ENCODE data around the gene PAX3.

Gene PAX3

GRCh38 chr2:222330910-222331309, 32.1 kb upstream of the PAX3 start:
- Histone ChIP-seq H3K4me1 (ENCODE audit: control insufficient read depth in 2 of 2, insufficient read depth in 1 of 2, low read depth in 1 of 2, low read length in 2 of 2) (no peaks in the 10 kb centered on the region), H3K79me1 (ENCODE audit: low read depth, low read length) (peaks cover 4% of the 10 kb centered on the region), H3K9ac (ENCODE audit: low read depth, low read length, poor library complexity) (no peak overlapping the region), H3K18ac (ENCODE audit: low read length) (no peak overlapping the region), H2BK15ac (ENCODE audit: low read length) (no peak overlapping the region), H3K4me2 (ENCODE audit: insufficient read depth, low read length, poor library complexity, severe bottlenecking) (no peak overlapping the region), H2AK5ac (ENCODE audit: low read depth, low read length) (no peak overlapping the region), H3K36me3 (replicated peaks in 1 of 2; ENCODE audit: control insufficient read depth in 2 of 2, insufficient read depth in 2 of 2, low read length in 2 of 2) (no peaks in the 10 kb centered on the region), H2BK12ac (ENCODE audit: low read length) (no peak overlapping the region), H3K27ac (replicated peaks; ENCODE audit: low read length) (no peak overlapping the region), H4K8ac (ENCODE audit: low read depth, low read length) (no peak overlapping the region), H3K9me3 (replicated peaks in 1 of 2; ENCODE audit: control insufficient read depth in 2 of 2, insufficient read depth in 1 of 2, low read depth in 1 of 2, low read length in 2 of 2) (peaks cover 0 to 6% of the 10 kb centered on the region in 2 donors), H2BK5ac (ENCODE audit: low read length) (no peak overlapping the region), H2BK120ac (ENCODE audit: low read depth, low read length) (no peak overlapping the region), H4K91ac (ENCODE audit: low read depth, low read length, poor library complexity) (no peak overlapping the region), H2AFZ (ENCODE audit: low read length) (no peak overlapping the region), H3K14ac (ENCODE audit: low read length) (no peak overlapping the region), H3K23ac (ENCODE audit: low read depth, low read length, poor library complexity) (no peak overlapping the region), H3K4ac (ENCODE audit: low read length) (no peak overlapping the region), H3K4me3 (ENCODE audit: low read length in 2 of 2) (no peak overlapping the region), H3K27me3 (ENCODE audit: control insufficient read depth in 3 of 3, insufficient read depth in 3 of 3, low read depth in 1 of 3, low read length in 3 of 3) (no peaks in the 10 kb centered on the region)
- no CpG with 5 or more reads among the region's 4 CpGs for WGBS, 2 donors (ENCODE audit: extremely low coverage in 2 of 2, insufficient read length in 2 of 2, insufficient replicate concordance in 1 of 2)
- DNase-seq (ENCODE audit: low spot score) = no peak

GRCh38 chr2:222322236-222322635, 23.4 kb upstream of the PAX3 start:
- H2AK5ac ChIP-seq (ENCODE audit: low read depth, low read length) = no peak overlapping the region
- H2BK12ac ChIP-seq (ENCODE audit: low read length) = no peak overlapping the region
- H2BK15ac ChIP-seq (ENCODE audit: low read length) = no peak overlapping the region
- no peak overlapping the region for H3K4ac ChIP-seq (ENCODE audit: low read length)
- H3K4me2 ChIP-seq (ENCODE audit: insufficient read depth, low read length, poor library complexity, severe bottlenecking) = no peak overlapping the region
- H2BK5ac ChIP-seq (ENCODE audit: low read length) = no peak overlapping the region
- H3K27me3 ChIP-seq (ENCODE audit: control insufficient read depth in 3 of 3, insufficient read depth in 3 of 3, low read depth in 1 of 3, low read length in 3 of 3) = peaks cover 0 to 44% (median 39%) of the 10 kb centered on the region in 3 experiments
- no peak overlapping the region for H4K91ac ChIP-seq (ENCODE audit: low read depth, low read length, poor library complexity)
- no peak overlapping the region for H3K14ac ChIP-seq (ENCODE audit: low read length)
- H3K4me3 ChIP-seq (ENCODE audit: low read length in 2 of 2) = no peak overlapping the region
- no peak overlapping the region for H4K8ac ChIP-seq (ENCODE audit: low read depth, low read length)
- H3K18ac ChIP-seq (ENCODE audit: low read length) = no peak overlapping the region
- H3K23ac ChIP-seq (ENCODE audit: low read depth, low read length, poor library complexity) = no peak overlapping the region
- no peaks in the 10 kb centered on the region for H3K79me1 ChIP-seq (ENCODE audit: low read depth, low read length)
- no peak overlapping the region for H3K27ac ChIP-seq (replicated peaks; ENCODE audit: low read length)
- H3K36me3 ChIP-seq (replicated peaks in 1 of 2; ENCODE audit: control insufficient read depth in 2 of 2, insufficient read depth in 2 of 2, low read length in 2 of 2) = no peaks in the 10 kb centered on the region
- H3K4me1 ChIP-seq (ENCODE audit: control insufficient read depth in 2 of 2, insufficient read depth in 1 of 2, low read depth in 1 of 2, low read length in 2 of 2) = peaks cover 2 to 4% of the 10 kb centered on the region in 2 donors
- no peak overlapping the region for H2AFZ ChIP-seq (ENCODE audit: low read length)
- no peaks in the 10 kb centered on the region for H3K9me3 ChIP-seq (replicated peaks in 1 of 2; ENCODE audit: control insufficient read depth in 2 of 2, insufficient read depth in 1 of 2, low read depth in 1 of 2, low read length in 2 of 2)
- no peak for DNase-seq (ENCODE audit: low spot score)
- no peak overlapping the region for H3K9ac ChIP-seq (ENCODE audit: low read depth, low read length, poor library complexity)
- no peak overlapping the region for H2BK120ac ChIP-seq (ENCODE audit: low read depth, low read length)

GRCh38 chr2:222320436-222321395, 21.9 kb upstream of the PAX3 start:
- H2BK15ac ChIP-seq (ENCODE audit: low read length) = peak overlapping the region; percentile 12
- H2BK5ac ChIP-seq (ENCODE audit: low read length) = no peak overlapping the region
- H3K36me3 ChIP-seq (replicated peaks in 1 of 2; ENCODE audit: control insufficient read depth in 2 of 2, insufficient read depth in 2 of 2, low read length in 2 of 2) = no peaks in the 10 kb centered on the region
- no peak for DNase-seq (ENCODE audit: low spot score)
- no peak overlapping the region for H2BK12ac ChIP-seq (ENCODE audit: low read length)
- peaks cover 0 to 60% (median 44%) of the 10 kb centered on the region in 3 experiments for H3K27me3 ChIP-seq (ENCODE audit: control insufficient read depth in 3 of 3, insufficient read depth in 3 of 3, low read depth in 1 of 3, low read length in 3 of 3)
- no peak overlapping the region for H4K8ac ChIP-seq (ENCODE audit: low read depth, low read length)
- no peaks in the 10 kb centered on the region for H3K9me3 ChIP-seq (replicated peaks in 1 of 2; ENCODE audit: control insufficient read depth in 2 of 2, insufficient read depth in 1 of 2, low read depth in 1 of 2, low read length in 2 of 2)
- peak overlapping the region; percentile 99 for H2AFZ ChIP-seq (ENCODE audit: low read length)
- no peak overlapping the region for H3K9ac ChIP-seq (ENCODE audit: low read depth, low read length, poor library complexity)
- no peak overlapping the region for H2AK5ac ChIP-seq (ENCODE audit: low read depth, low read length)
- no peak overlapping the region for H4K91ac ChIP-seq (ENCODE audit: low read depth, low read length, poor library complexity)
- H3K4me3 ChIP-seq (ENCODE audit: low read length in 2 of 2) = peak overlapping the region; percentile 29 to 69
- no peak overlapping the region for H2BK120ac ChIP-seq (ENCODE audit: low read depth, low read length)
- peaks cover 2 to 4% of the 10 kb centered on the region in 2 donors for H3K4me1 ChIP-seq (ENCODE audit: control insufficient read depth in 2 of 2, insufficient read depth in 1 of 2, low read depth in 1 of 2, low read length in 2 of 2)
- no CpG with 5 or more reads among the region's 38 CpGs for WGBS, 2 donors (ENCODE audit: extremely low coverage in 2 of 2, insufficient read length in 2 of 2, insufficient replicate concordance in 1 of 2)
- H3K4me2 ChIP-seq (ENCODE audit: insufficient read depth, low read length, poor library complexity, severe bottlenecking) = peak overlapping the region; percentile 91
- H3K27ac ChIP-seq (replicated peaks; ENCODE audit: low read length) = no peak overlapping the region
- H3K23ac ChIP-seq (ENCODE audit: low read depth, low read length, poor library complexity) = no peak overlapping the region
- H3K18ac ChIP-seq (ENCODE audit: low read length) = peak overlapping the region; percentile 84
- H3K14ac ChIP-seq (ENCODE audit: low read length) = no peak overlapping the region
- no peak overlapping the region for H3K4ac ChIP-seq (ENCODE audit: low read length)
- H3K79me1 ChIP-seq (ENCODE audit: low read depth, low read length) = no peaks in the 10 kb centered on the region

GRCh38 chr2:222319586-222320435, 21.0 kb upstream of the PAX3 start:
- WGBS, 2 donors (ENCODE audit: extremely low coverage in 2 of 2, insufficient read length in 2 of 2, insufficient replicate concordance in 1 of 2) = no CpG with 5 or more reads among the region's 96 CpGs
- no peak overlapping the region for H3K27ac ChIP-seq (replicated peaks; ENCODE audit: low read length)

More at GRCh38 chr2:222319586-222320435, 21.0 kb upstream of the PAX3 start:
- Histone ChIP-seq H3K4me1 (ENCODE audit: control insufficient read depth in 2 of 2, insufficient read depth in 1 of 2, low read depth in 1 of 2, low read length in 2 of 2) (peaks cover 2 to 4% of the 10 kb centered on the region in 2 donors), H3K4ac (ENCODE audit: low read length) (no peak overlapping the region), H3K9me3 (replicated peaks in 1 of 2; ENCODE audit: control insufficient read depth in 2 of 2, insufficient read depth in 1 of 2, low read depth in 1 of 2, low read length in 2 of 2) (no peaks in the 10 kb centered on the region), H4K91ac (ENCODE audit: low read depth, low read length, poor library complexity) (no peak overlapping the region), H3K9ac (ENCODE audit: low read depth, low read length, poor library complexity) (peak overlapping the region; percentile 87), H2AK5ac (ENCODE audit: low read depth, low read length) (no peak overlapping the region), H3K4me2 (ENCODE audit: insufficient read depth, low read length, poor library complexity, severe bottlenecking) (peak overlapping the region; percentile 91), H3K4me3 (ENCODE audit: low read length in 2 of 2) (peak overlapping the region; percentile 29 to 85), H3K23ac (ENCODE audit: low read depth, low read length, poor library complexity) (no peak overlapping the region), H2BK120ac (ENCODE audit: low read depth, low read length) (no peak overlapping the region), H3K79me1 (ENCODE audit: low read depth, low read length) (no peaks in the 10 kb centered on the region), H3K27me3 (ENCODE audit: control insufficient read depth in 3 of 3, insufficient read depth in 3 of 3, low read depth in 1 of 3, low read length in 3 of 3) (peaks cover 0 to 69% (median 52%) of the 10 kb centered on the region in 3 experiments), H3K14ac (ENCODE audit: low read length) (peak overlapping the region; percentile 64), H2BK5ac (ENCODE audit: low read length) (no peak overlapping the region), H4K8ac (ENCODE audit: low read depth, low read length) (no peak overlapping the region), H2BK12ac (ENCODE audit: low read length) (no peak overlapping the region), H2BK15ac (ENCODE audit: low read length) (peak overlapping the region; percentile 75), H2AFZ (ENCODE audit: low read length) (peak overlapping the region; percentile 99), H3K36me3 (replicated peaks in 1 of 2; ENCODE audit: control insufficient read depth in 2 of 2, insufficient read depth in 2 of 2, low read length in 2 of 2) (no peaks in the 10 kb centered on the region), H3K18ac (ENCODE audit: low read length) (peak overlapping the region; percentile 84)
- DNase-seq (ENCODE audit: low spot score) = peak; percentile 36
